GM19324 (cell line): Measurements from ENCODE around the gene HSDL2.

ENCODE experiments used
- ATAC-seq: cut with Tn5 transposase; IDR thresholded peaks from one replicate; pipeline ENCODE4 v1.9.1; 2021; ENCODE audit warnings: mild to moderate bottlenecking, moderate library complexity; ENCODE audit not compliant: unreplicated experiment, low FRiP score

HSDL2 gene

GRCh38 chr9:112380102-112380824 lies at the start of gene HSDL2:
Gene HSDL2 (plus strand): TSS chr9:112380108. CDS start chr9:112380164, 56 bp downstream.
- ATAC-seq, result peak; percentile 19

DNA sequence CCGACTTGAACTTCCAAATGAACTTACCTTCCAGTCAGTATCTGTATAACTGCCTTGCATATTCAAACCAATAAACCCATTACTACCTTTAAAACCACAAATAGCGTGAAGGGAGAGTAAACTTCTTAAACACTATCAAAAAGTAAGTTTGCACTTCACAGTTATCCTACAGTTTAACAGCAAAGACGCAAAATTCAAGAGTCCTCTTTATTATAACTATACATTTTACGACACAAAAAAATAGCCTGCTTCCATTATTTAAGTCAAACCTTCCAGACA lies 48.3 kb upstream of the HSDL2 start:
- ATAC-seq, result no peak

DNA sequence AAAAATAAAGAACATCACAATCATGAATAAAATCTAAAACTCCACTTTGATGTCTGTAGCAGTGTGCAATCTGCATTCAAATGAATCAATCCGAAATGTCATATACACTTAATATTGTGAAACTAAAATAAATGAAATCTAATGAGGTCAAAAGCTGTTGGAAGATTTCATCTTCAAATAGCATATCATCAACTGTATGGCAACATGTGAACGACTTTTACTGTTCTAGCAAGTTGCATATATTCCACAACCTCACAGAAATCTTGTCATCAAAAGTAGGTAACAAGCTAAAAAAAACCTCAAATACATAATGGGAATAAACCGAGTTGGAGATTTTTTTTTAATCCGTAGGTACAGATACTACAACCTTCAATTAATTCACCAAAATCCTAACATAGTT lies 47.7 kb upstream of the HSDL2 start:
- ATAC-seq, result no peak

- ATAC-seq, result no peak
Observed at GRCh38 chr9:112332674-112332976, 47.3 kb upstream of the HSDL2 start.

DNA sequence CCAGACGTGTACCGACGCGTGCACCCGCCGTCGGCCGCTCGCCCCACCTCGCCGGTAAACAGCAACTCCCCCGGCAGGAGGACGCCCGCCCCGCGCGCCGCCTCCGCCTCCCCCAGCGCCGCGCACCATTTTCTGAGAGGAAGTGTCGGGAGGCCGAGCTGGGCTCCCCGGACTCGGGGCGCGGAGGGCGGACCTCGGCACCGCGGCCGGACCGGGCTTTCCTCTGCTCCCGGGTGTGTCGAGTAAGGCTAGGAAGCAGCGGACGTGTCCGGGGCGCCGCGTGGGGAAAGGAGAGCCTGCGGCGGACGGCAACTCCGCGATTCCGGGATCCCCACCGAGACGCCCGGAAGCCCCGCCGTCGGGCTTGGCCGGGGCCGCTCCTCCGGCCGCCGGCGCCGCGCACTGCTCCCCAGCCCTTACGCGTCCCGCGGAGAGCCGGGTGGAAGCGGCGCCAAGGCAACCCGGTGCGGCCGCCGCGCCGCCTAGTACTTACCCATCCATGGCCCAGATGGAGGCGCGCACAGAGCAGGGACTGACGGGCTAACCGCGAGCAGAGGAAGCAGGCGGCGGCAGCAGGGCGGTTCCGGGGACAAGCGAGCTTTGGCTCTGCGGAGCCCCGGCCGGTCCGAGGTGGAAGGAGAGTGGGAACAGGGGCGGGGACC lies 46.8 kb upstream of the HSDL2 start, which contains the start of gene PTBP3:
PTBP3 (minus strand) TSS at position 643 of the 662 bp plus-strand sequence. CDS start 35,754 bp downstream, outside the sequence.
- ATAC-seq, result peak; percentile 65

GRCh38 chr9:112333639-112334431 lies 46.1 kb upstream of the HSDL2 start:
- ATAC-seq, result peak; percentile 85

DNA sequence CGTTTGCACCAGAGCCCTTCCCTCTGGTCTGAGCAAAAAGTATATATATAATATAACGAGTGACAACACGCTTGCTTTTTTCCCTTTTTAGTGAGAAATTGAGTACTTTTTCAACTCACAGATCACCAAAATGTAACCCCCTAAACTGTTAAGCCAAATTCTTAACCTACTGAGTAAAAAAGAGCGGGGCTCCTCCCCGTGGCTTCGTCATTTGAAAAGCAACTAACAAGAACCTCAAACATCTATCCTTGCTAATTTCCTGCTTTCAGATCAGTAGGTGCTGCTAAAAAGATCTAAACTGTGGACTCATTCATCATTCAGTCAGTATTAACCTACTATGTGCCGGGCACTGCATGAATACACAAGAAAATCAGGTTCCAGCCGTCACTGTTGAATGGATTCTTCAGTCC lies 45.5 kb upstream of the HSDL2 start:
- no peak for ATAC-seq

DNA sequence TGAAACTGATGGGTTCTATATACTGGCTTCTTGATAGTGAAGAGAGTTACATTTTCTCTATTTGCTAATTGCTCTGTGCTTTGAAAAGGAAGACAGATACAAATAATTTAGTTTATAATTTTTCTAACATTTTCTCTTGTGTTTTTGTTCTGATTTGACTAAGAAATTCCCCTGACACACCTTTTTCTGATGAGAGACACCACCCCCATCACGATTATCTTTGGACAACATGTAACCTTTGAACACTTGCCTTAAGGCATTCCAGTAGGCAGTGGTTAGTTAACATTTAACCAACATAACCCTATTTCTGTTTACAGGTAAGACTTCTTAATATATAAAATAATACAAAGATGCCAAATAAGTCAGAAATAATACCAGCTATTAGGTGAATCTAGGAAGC lies 42.4 kb upstream of the HSDL2 start:
- ATAC-seq, result no peak

- no peak for ATAC-seq
Observed at GRCh38 chr9:112338561-112338960, 41.3 kb upstream of the HSDL2 start.

- ATAC-seq, result no peak
Observed at GRCh38 chr9:112339886-112340285, 40.0 kb upstream of the HSDL2 start.

- ATAC-seq, result no peak
Observed at GRCh38 chr9:112341730-112342129, 38.2 kb upstream of the HSDL2 start.

- ATAC-seq, result no peak
Observed at GRCh38 chr9:112348257-112349007, 31.5 kb upstream of the HSDL2 start.

GRCh38 chr9:112349008-112349333 lies 30.9 kb upstream of the HSDL2 start:
- no peak for ATAC-seq

DNA sequence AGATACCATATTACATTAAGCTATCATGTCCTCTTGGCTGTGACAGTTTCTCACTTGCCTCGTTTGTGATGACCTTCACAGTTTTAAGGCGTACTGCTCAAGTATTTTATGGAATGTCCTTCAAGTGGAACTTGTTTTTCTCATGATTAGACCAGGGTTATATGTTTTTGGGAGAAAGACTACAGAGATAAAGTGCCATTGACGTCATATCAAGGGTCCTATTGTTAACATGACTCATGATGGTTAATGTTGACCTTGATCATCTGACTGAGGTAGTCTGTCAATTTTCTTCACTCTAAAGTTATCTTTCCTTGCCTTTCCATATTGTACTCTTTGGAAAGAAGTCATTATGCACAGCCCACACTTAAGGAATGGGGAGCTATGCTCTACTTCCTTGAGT lies 28.7 kb upstream of the HSDL2 start:
- ATAC-seq, result no peak

- ATAC-seq, result no peak
Observed at GRCh38 chr9:112352209-112352608, 27.7 kb upstream of the HSDL2 start.

GRCh38 chr9:112354081-112354743 lies 25.7 kb upstream of the HSDL2 start:
- no peak for ATAC-seq

DNA sequence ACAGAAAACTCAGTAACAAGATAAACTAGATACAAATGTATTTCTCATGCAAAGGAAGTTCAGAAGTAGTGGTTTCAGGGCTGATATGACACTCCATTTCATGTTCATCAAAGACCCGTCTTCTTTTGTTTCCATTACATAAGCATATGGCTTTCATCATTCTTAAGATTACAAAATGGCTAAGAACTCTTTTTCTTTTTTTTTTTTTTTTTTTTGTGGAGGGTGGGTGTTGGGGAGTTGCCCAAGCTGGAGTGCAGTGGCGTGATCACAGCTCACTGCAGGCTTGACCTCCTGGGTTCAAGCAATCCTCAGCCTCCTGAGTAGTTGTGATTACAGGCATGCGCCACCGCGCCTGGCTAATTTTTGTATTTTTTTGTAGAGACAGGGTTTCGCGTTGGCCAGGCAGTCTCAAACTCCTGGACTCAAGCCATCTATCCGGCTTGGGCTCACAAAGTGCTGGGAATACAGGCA lies 24.4 kb upstream of the HSDL2 start:
- ATAC-seq, result no peak

DNA sequence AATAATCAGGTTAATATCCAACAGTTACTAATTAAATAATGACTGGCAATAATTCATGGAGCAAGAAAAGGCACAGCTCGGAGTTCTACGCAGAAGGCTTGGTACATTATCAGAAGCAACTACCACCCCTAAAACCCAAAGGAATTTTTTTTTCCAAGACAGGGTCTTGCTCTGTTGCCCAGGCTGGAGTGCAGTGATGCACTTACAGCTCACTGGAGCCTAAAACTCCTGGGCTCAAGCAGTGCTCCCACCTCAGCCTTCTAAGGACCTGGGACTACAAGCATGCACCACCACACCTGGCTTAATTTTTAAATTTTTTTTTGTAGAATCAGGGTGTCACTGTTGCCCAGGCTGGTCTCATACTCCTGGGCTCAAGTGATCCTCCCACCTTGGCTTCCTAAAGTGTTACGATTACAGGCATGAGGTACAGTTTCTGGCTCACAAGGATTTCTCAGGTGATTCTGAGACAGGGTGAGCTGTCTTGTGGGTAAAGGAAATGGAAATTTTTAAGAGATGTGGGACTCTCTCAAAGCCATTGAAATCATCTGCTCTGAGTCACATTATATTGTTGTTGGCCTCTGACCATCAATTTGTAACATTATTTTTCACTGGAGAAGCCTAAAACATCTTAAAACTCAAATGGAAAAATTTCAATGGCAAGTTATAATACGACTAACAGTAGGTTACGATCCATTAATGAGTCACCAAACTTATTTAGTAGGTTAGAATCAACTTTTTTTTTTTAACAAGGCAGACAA lies 19.7 kb upstream of the HSDL2 start:
- ATAC-seq, result no peak

- ATAC-seq, result no peak
Observed at GRCh38 chr9:112361601-112362000, 18.3 kb upstream of the HSDL2 start.

- ATAC-seq, result no peak
Observed at GRCh38 chr9:112364761-112365160, 15.1 kb upstream of the HSDL2 start.
